ENCODE results near the gene SRGAP1. TPM values are rescaled to one million over a fixed set of nuclear protein-coding genes. Genes with fewer than 3 reads are reported as not detected.

The SRGAP1 gene
- total RNA-seq, 2 experiments from 2014 or later: 0.02 TPM; not detected in 1

- H3K27me3 Mint-ChIP-seq (ENCODE audit: low read depth): peaks cover 3% of the 10 kb centered on the region
- intact Hi-C loops (cut with micrococcal nuclease): no loop called here
- no peak overlapping the region for H3K4me3 Mint-ChIP-seq
- H3K4me1 Mint-ChIP-seq (ENCODE audit: low read depth): no peaks in the 10 kb centered on the region
- no peak overlapping the region for H3K27ac Mint-ChIP-seq
- H3K36me3 Mint-ChIP-seq (ENCODE audit: low read depth): no peaks in the 10 kb centered on the region
- DNase-seq: no peak
- H3K9me3 Mint-ChIP-seq: no peaks in the 10 kb centered on the region
- CTCF ChIA-PET: no interaction called here
Observed at GRCh38 chr12:63948211-63948610, 103.7 kb downstream of the SRGAP1 start.

GRCh38 chr12:63949902-63950301, 105.4 kb downstream of the SRGAP1 start:
- no peak for DNase-seq
- Mint-ChIP-seq H3K9me3 (no peaks in the 10 kb centered on the region), H3K27me3 (ENCODE audit: low read depth) (peaks cover 3% of the 10 kb centered on the region), H3K4me3 (no peak overlapping the region), H3K27ac (no peak overlapping the region), H3K4me1 (ENCODE audit: low read depth) (no peaks in the 10 kb centered on the region), H3K36me3 (ENCODE audit: low read depth) (no peaks in the 10 kb centered on the region)
- intact Hi-C loops (cut with micrococcal nuclease): no loop called here
- CTCF ChIA-PET: no interaction called here

GRCh38 chr12:63952995-63953394, 108.5 kb downstream of the SRGAP1 start:
- no peak overlapping the region for H3K27ac Mint-ChIP-seq
- DNase-seq: no peak
- H3K27me3 Mint-ChIP-seq (ENCODE audit: low read depth): peaks cover 5% of the 10 kb centered on the region
- H3K9me3 Mint-ChIP-seq: no peaks in the 10 kb centered on the region
- H3K4me3 Mint-ChIP-seq: no peak overlapping the region
- no peaks in the 10 kb centered on the region for H3K36me3 Mint-ChIP-seq (ENCODE audit: low read depth)
- no peaks in the 10 kb centered on the region for H3K4me1 Mint-ChIP-seq (ENCODE audit: low read depth)
- CTCF ChIA-PET: no interaction called here
- intact Hi-C loops (cut with micrococcal nuclease): no loop called here

- no peak overlapping the region for H3K4me3 Mint-ChIP-seq
- no peak for DNase-seq
- no peak overlapping the region for H3K27ac Mint-ChIP-seq
- H3K4me1 Mint-ChIP-seq (ENCODE audit: low read depth): no peaks in the 10 kb centered on the region
- no peaks in the 10 kb centered on the region for H3K36me3 Mint-ChIP-seq (ENCODE audit: low read depth)
- CTCF ChIA-PET: interaction anchor here (0.5 to 1.4 kb wide), 4 partner anchors 12 to 33 kb away, joined by 3 to 6 read pairs (median 4); no protein-coding TSS in a partner anchor
- intact Hi-C loops (cut with micrococcal nuclease): no loop called here
- H3K27me3 Mint-ChIP-seq (ENCODE audit: low read depth): peaks cover 8% of the 10 kb centered on the region
- H3K9me3 Mint-ChIP-seq: no peaks in the 10 kb centered on the region
Observed at GRCh38 chr12:63955831-63956666, 111.5 kb downstream of the SRGAP1 start.

GRCh38 chr12:63957496-63957895, 113.0 kb downstream of the SRGAP1 start:
- H3K27ac Mint-ChIP-seq: no peak overlapping the region
- CTCF ChIA-PET: no interaction called here
- no peak overlapping the region for H3K4me3 Mint-ChIP-seq
- DNase-seq: no peak
- H3K36me3 Mint-ChIP-seq (ENCODE audit: low read depth): no peaks in the 10 kb centered on the region
- no peaks in the 10 kb centered on the region for H3K9me3 Mint-ChIP-seq
- no peaks in the 10 kb centered on the region for H3K4me1 Mint-ChIP-seq (ENCODE audit: low read depth)
- intact Hi-C loops (cut with micrococcal nuclease): no loop called here
- peaks cover 8% of the 10 kb centered on the region for H3K27me3 Mint-ChIP-seq (ENCODE audit: low read depth)

- Mint-ChIP-seq H3K4me1 (ENCODE audit: low read depth) (no peaks in the 10 kb centered on the region), H3K9me3 (no peaks in the 10 kb centered on the region), H3K4me3 (no peak overlapping the region), H3K27me3 (ENCODE audit: low read depth) (peaks cover 4% of the 10 kb centered on the region), H3K36me3 (ENCODE audit: low read depth) (no peaks in the 10 kb centered on the region), H3K27ac (no peak overlapping the region)
- intact Hi-C loops (cut with micrococcal nuclease): no loop called here
- no peak for DNase-seq
- CTCF ChIA-PET: no interaction called here
Observed at GRCh38 chr12:63958876-63959580, 114.5 kb downstream of the SRGAP1 start.

GRCh38 chr12:63961048-63961447, 116.5 kb downstream of the SRGAP1 start:
- no peak for DNase-seq
- peaks cover 4% of the 10 kb centered on the region for H3K27me3 Mint-ChIP-seq (ENCODE audit: low read depth)
- H3K4me3 Mint-ChIP-seq: no peak overlapping the region
- CTCF ChIA-PET: no interaction called here
- no peaks in the 10 kb centered on the region for H3K9me3 Mint-ChIP-seq
- intact Hi-C loops (cut with micrococcal nuclease): no loop called here
- H3K27ac Mint-ChIP-seq: no peak overlapping the region
- no peaks in the 10 kb centered on the region for H3K4me1 Mint-ChIP-seq (ENCODE audit: low read depth)
- H3K36me3 Mint-ChIP-seq (ENCODE audit: low read depth): no peaks in the 10 kb centered on the region

GRCh38 chr12:63961543-63961942, 117.0 kb downstream of the SRGAP1 start:
- H3K27me3 Mint-ChIP-seq (ENCODE audit: low read depth): peaks cover 3% of the 10 kb centered on the region
- intact Hi-C loops (cut with micrococcal nuclease): no loop called here
- no peak overlapping the region for H3K4me3 Mint-ChIP-seq
- H3K27ac Mint-ChIP-seq: no peak overlapping the region
- no peaks in the 10 kb centered on the region for H3K36me3 Mint-ChIP-seq (ENCODE audit: low read depth)
- no peaks in the 10 kb centered on the region for H3K9me3 Mint-ChIP-seq
- CTCF ChIA-PET: no interaction called here
- H3K4me1 Mint-ChIP-seq (ENCODE audit: low read depth): no peaks in the 10 kb centered on the region
- no peak for DNase-seq

GRCh38 chr12:63963868-63964267, 119.4 kb downstream of the SRGAP1 start:
- no peak overlapping the region for H3K27ac Mint-ChIP-seq
- no peak overlapping the region for H3K4me3 Mint-ChIP-seq
- no peaks in the 10 kb centered on the region for H3K9me3 Mint-ChIP-seq
- CTCF ChIA-PET: interaction anchor here (0.6 kb wide), 1 partner anchor 30 kb away, joined by 4 read pairs; no protein-coding TSS in a partner anchor
- intact Hi-C loops (cut with micrococcal nuclease): no loop called here
- peaks cover 3% of the 10 kb centered on the region for H3K27me3 Mint-ChIP-seq (ENCODE audit: low read depth)
- no peaks in the 10 kb centered on the region for H3K4me1 Mint-ChIP-seq (ENCODE audit: low read depth)
- no peaks in the 10 kb centered on the region for H3K36me3 Mint-ChIP-seq (ENCODE audit: low read depth)
- no peak for DNase-seq

- intact Hi-C loops (cut with micrococcal nuclease): no loop called here
- no peaks in the 10 kb centered on the region for H3K36me3 Mint-ChIP-seq (ENCODE audit: low read depth)
- CTCF ChIA-PET: no interaction called here
Observed at GRCh38 chr12:63964301-63964700, 119.8 kb downstream of the SRGAP1 start.

GRCh38 chr12:63965936-63966605, 121.6 kb downstream of the SRGAP1 start:
- no peaks in the 10 kb centered on the region for H3K9me3 Mint-ChIP-seq
- no peak overlapping the region for H3K4me3 Mint-ChIP-seq
- DNase-seq: no peak
- H3K4me1 Mint-ChIP-seq (ENCODE audit: low read depth): no peaks in the 10 kb centered on the region
- no peaks in the 10 kb centered on the region for H3K27me3 Mint-ChIP-seq (ENCODE audit: low read depth)
- CTCF ChIA-PET: no interaction called here
- intact Hi-C loops (cut with micrococcal nuclease): no loop called here
- no peaks in the 10 kb centered on the region for H3K36me3 Mint-ChIP-seq (ENCODE audit: low read depth)
- no peak overlapping the region for H3K27ac Mint-ChIP-seq

More at GRCh38 chr12:63964301-63964700, 119.8 kb downstream of the SRGAP1 start:
- DNase-seq: no peak
- no peaks in the 10 kb centered on the region for H3K9me3 Mint-ChIP-seq
- peaks cover 3% of the 10 kb centered on the region for H3K27me3 Mint-ChIP-seq (ENCODE audit: low read depth)
- no peaks in the 10 kb centered on the region for H3K4me1 Mint-ChIP-seq (ENCODE audit: low read depth)
- no peak overlapping the region for H3K27ac Mint-ChIP-seq
- no peak overlapping the region for H3K4me3 Mint-ChIP-seq

- Mint-ChIP-seq H3K27me3 (ENCODE audit: low read depth) (no peaks in the 10 kb centered on the region), H3K36me3 (ENCODE audit: low read depth) (no peaks in the 10 kb centered on the region), H3K9me3 (no peaks in the 10 kb centered on the region), H3K4me1 (ENCODE audit: low read depth) (no peaks in the 10 kb centered on the region), H3K4me3 (no peak overlapping the region), H3K27ac (no peak overlapping the region)
- intact Hi-C loops (cut with micrococcal nuclease): no loop called here
- CTCF ChIA-PET: no interaction called here
- DNase-seq: no peak
Observed at GRCh38 chr12:63966606-63966975, 122.1 kb downstream of the SRGAP1 start.
